ENCODE measurements around the gene STARD10. TPM values are rescaled to one million over a fixed set of nuclear protein-coding genes. Genes with fewer than 3 reads are reported as not detected.

Gene STARD10
- total and polyA plus RNA-seq, 2 of the 8 experiments (the other 6 are each of a cell fraction or from before 2014, with no cell fraction given) = 23.7 to 35.7 TPM

- TF ChIP-seq GTF2F1 (IDR thresholded peaks at IDR 0.05; ENCODE audit: borderline replicate concordance, low read depth, low read length) (no peak), SP1 (IDR thresholded peaks at IDR 0.05; ENCODE audit: low read depth, low read length) (no peak), POLR2AphosphoS5 (IDR thresholded peaks at IDR 0.05; ENCODE audit: low read depth, low read length) (no peak), SIRT6 (IDR thresholded peaks at IDR 0.05; ENCODE audit: low read length) (no peak), RXRA (IDR thresholded peaks at IDR 0.05; ENCODE audit: insufficient read depth, low read depth, low read length) (no peak), CHD7 (IDR thresholded peaks at IDR 0.05; ENCODE audit: insufficient replicate concordance, low read length) (no peak), EZH2 (IDR thresholded peaks at IDR 0.05; ENCODE audit: low read depth, low read length, severe bottlenecking) (no peak)
Observed at GRCh38 chr11:72820439-72821139, 26.7 kb upstream of the STARD10 start (continued).

Data from H1 (cell line).